ENCODE results near the gene NOSTRIN. TPM values are rescaled to one million over a fixed set of nuclear protein-coding genes. Genes with fewer than 3 reads are reported as not detected.
A peak's percentile ranks its signal among the peaks of the same experiment; 100 is the strongest.
"Not testable (repeated sequence)": the region's sequence is repeated elsewhere in the genome, so short reads cannot be mapped to it uniquely, and the experiment has no call there.

NOSTRIN gene
- total RNA-seq, 4 donors from 2014 or later: 10.1 to 48.1 (median 18.0) TPM

GRCh38 chr2:168765401-168765800, 37.0 kb upstream of the NOSTRIN start:
- TF ChIP-seq CTCF (IDR thresholded peaks at IDR 0.05) (no peak), POLR2A (IDR thresholded peaks at IDR 0.05) (no peak)
- Histone ChIP-seq H3K36me3 (no peaks in the 10 kb centered on the region), H3K4me1 (peaks cover 0 to 11% of the 10 kb centered on the region in 2 donors), H3K27ac (no peak overlapping the region), H3K27me3 (no peaks in the 10 kb centered on the region), H3K9me3 (no peaks in the 10 kb centered on the region), H3K4me3 (replicated peaks in 1 of 3) (no peak overlapping the region)
- intact Hi-C loops (cut with DNase I): no loop called here
- no peak for DNase-seq
- 76 to 77% methylated on average over 1 of the region's 1 CpG for WGBS, 2 donors

GRCh38 chr2:168766600-168766999, 35.8 kb upstream of the NOSTRIN start:
- Histone ChIP-seq H3K36me3 (no peaks in the 10 kb centered on the region), H3K27ac (peak overlapping the region in 1 of 3 donors; percentile 19), H3K27me3 (no peaks in the 10 kb centered on the region), H3K9me3 (no peaks in the 10 kb centered on the region), H3K4me3 (replicated peaks in 1 of 3) (no peak overlapping the region), H3K4me1 (peaks cover 0 to 11% of the 10 kb centered on the region in 2 donors)
- TF ChIP-seq CTCF (IDR thresholded peaks at IDR 0.05) (no peak), POLR2A (IDR thresholded peaks at IDR 0.05) (no peak)
- 82 to 93% methylated on average over 2 of the region's 2 CpGs for WGBS, 2 donors
- DNase-seq: no peak
- intact Hi-C loops (cut with DNase I): no loop called here

GRCh38 chr2:168767258-168767657, 35.2 kb upstream of the NOSTRIN start:
- Histone ChIP-seq H3K36me3 (no peaks in the 10 kb centered on the region), H3K27me3 (no peaks in the 10 kb centered on the region), H3K4me1 (peaks cover 0 to 11% of the 10 kb centered on the region in 2 donors), H3K9me3 (no peaks in the 10 kb centered on the region), H3K4me3 (replicated peaks in 1 of 3) (no peak overlapping the region), H3K27ac (no peak overlapping the region)
- DNase-seq: no peak
- intact Hi-C loops (cut with DNase I): no loop called here
- no peak for TF ChIP-seq CTCF (IDR thresholded peaks at IDR 0.05)
- no peak for TF ChIP-seq POLR2A (IDR thresholded peaks at IDR 0.05)
- 44 to 52% methylated on average over 1 of the region's 1 CpG for WGBS, 2 donors

- H3K4me3 ChIP-seq (replicated peaks in 1 of 3); intact Hi-C loops (cut with DNase I); H3K9me3 ChIP-seq; H3K36me3 ChIP-seq; H3K27ac ChIP-seq; H3K27me3 ChIP-seq; DNase-seq: not testable (repeated sequence)
- 97 to 98% methylated on average over 6 of the region's 6 CpGs for WGBS, 2 donors
- peaks cover 0 to 11% of the 10 kb centered on the region in 2 donors for H3K4me1 ChIP-seq
These were observed 34.1 kb upstream of the NOSTRIN start for GRCh38 chr2:168768357-168768756.

- Histone ChIP-seq H3K4me1 (peaks cover 5 to 20% of the 10 kb centered on the region in 2 donors), H3K4me3 (replicated peaks in 1 of 3) (no peak overlapping the region), H3K27me3 (no peaks in the 10 kb centered on the region), H3K36me3 (no peaks in the 10 kb centered on the region), H3K9me3 (no peaks in the 10 kb centered on the region), H3K27ac (no peak overlapping the region)
- intact Hi-C loops (cut with DNase I): loop anchor here (10.0 kb wide), 1 partner anchor 74 kb away; no protein-coding TSS in a partner anchor
- WGBS, 2 donors: 86 to 91% methylated on average over 2 of the region's 2 CpGs
- no peak for TF ChIP-seq CTCF (IDR thresholded peaks at IDR 0.05)
- TF ChIP-seq POLR2A (IDR thresholded peaks at IDR 0.05): no peak
- no peak for DNase-seq
These were observed 31.6 kb upstream of the NOSTRIN start for GRCh38 chr2:168770796-168771195.

- H3K9me3 ChIP-seq: no peaks in the 10 kb centered on the region
- peaks cover 5 to 11% of the 10 kb centered on the region in 2 donors for H3K4me1 ChIP-seq
- 96 to 97% methylated on average over 1 of the region's 1 CpG for WGBS, 2 donors
- no peak overlapping the region for H3K4me3 ChIP-seq (replicated peaks in 1 of 3)
- TF ChIP-seq POLR2A (IDR thresholded peaks at IDR 0.05) (no peak), CTCF (IDR thresholded peaks at IDR 0.05) (no peak)
- H3K27me3 ChIP-seq: no peaks in the 10 kb centered on the region
- H3K36me3 ChIP-seq: no peaks in the 10 kb centered on the region
- intact Hi-C loops (cut with DNase I): loop anchor here (10.0 kb wide), 1 partner anchor 72 kb away; no protein-coding TSS in a partner anchor
- no peak overlapping the region for H3K27ac ChIP-seq
- DNase-seq: no peak
These were observed 29.7 kb upstream of the NOSTRIN start for GRCh38 chr2:168772704-168773103.
